SK-N-MC (cell line): Measurements from ENCODE around the gene ARHGEF17.

Experiments used
- DNase-seq: peaks from one replicate; pipeline ENCODE4 v3.0.0-alpha.2; 2011; ENCODE audit warnings: low read depth, low spot score
- H3K27ac ChIP-seq: fragments of 200-600 bp; sonication (generic); 2 replicates; pipeline ENCODE4 v1.5.1; 2016; ENCODE audit warnings: mixed run types
- H3K36me3 ChIP-seq: fragments of 200-600 bp; sonication (generic); 2 replicates; pipeline ENCODE4 v1.6.1; 2017; ENCODE audit warnings: antibody characterized with exemption, low read length, mixed read lengths; ENCODE audit not compliant: insufficient read depth
- H3K4me3 ChIP-seq: fragments of 200-600 bp; sonication (generic); 2 replicates; pipeline ENCODE4 v1.5.1; 2016
- H3K9ac ChIP-seq: fragments of 200-600 bp; sonication (generic); 2 replicates; pipeline ENCODE4 v1.8.0; 2017; ENCODE audit warnings: mixed run types, mixed read lengths; ENCODE audit not compliant: insufficient read length
- H3K9me3 ChIP-seq: fragments of 200-600 bp; sonication (generic); 2 replicates; pipeline ENCODE4 v1.6.1; 2017; ENCODE audit warnings: low read depth, mild to moderate bottlenecking, antibody characterized with exemption, low read length, moderate library complexity, mixed read lengths
- EZH2 ChIP-seq: fragments of 200-600 bp; sonication (generic); IDR thresholded peaks from one replicate; pipeline ENCODE4 v1.6.1; 2017; ENCODE audit warnings: antibody characterized with exemption
- FOXP2 ChIP-seq: optimal IDR thresholded peaks from 2 replicates; pipeline ENCODE3; 2011; ENCODE audit warnings: mild to moderate bottlenecking, moderate library complexity; ENCODE audit not compliant: insufficient read depth; ENCODE audit errors: extremely low read length, control extremely low read depth
- POLR2AphosphoS5 ChIP-seq: IDR thresholded peaks from 2 replicates; pipeline ENCODE4 v1.6.1; 2012; ENCODE audit warnings: mild to moderate bottlenecking, low read depth, low read length, borderline replicate concordance

The ARHGEF17 gene

GRCh38 chr11:73326929-73327811 is 19.1 kb downstream of the ARHGEF17 start:
- Histone ChIP-seq H3K9ac (no peak overlapping the region), H3K36me3 (no peaks in the 10 kb centered on the region), H3K4me3 (no peak overlapping the region), H3K9me3 (no peaks in the 10 kb centered on the region), H3K27ac (no peak overlapping the region)
- no peak for TF ChIP-seq POLR2AphosphoS5
- no peak for TF ChIP-seq EZH2
- no peak for TF ChIP-seq FOXP2
- no peak for DNase-seq

DNA sequence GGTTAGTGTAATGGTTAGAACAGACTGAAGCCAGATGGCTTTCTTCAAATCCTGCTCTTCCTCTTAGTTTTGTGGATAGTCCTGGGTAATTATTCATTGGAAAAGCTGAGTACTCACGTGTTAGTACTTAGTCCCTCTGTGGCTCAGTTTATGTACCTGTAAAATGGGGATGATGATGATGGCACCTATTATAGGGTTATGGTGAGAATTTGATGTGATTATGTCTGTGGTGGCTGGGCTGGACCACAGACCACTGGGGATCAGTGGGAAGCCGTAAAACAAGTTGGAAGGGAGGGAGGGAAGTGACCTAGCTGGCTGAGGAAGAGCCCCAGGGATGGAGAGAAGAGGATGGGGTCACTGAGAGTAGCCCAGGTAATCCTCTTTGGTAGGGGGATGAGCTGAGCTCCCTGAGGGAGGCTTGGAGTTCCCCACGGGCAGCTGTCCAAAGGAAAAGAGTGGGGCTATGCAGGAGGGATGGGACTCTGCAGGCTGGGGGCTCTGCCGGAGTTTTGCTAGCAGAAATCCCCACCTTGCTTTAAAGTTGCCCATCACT is 19.8 kb downstream of the ARHGEF17 start:
- no peaks in the 10 kb centered on the region for H3K36me3 ChIP-seq
- DNase-seq, result no peak
- H3K27ac ChIP-seq, result no peak overlapping the region
- H3K9me3 ChIP-seq, result no peaks in the 10 kb centered on the region
- no peak overlapping the region for H3K9ac ChIP-seq
- H3K4me3 ChIP-seq, result no peak overlapping the region
- TF ChIP-seq FOXP2, result no peak
- no peak for TF ChIP-seq EZH2
- no peak for TF ChIP-seq POLR2AphosphoS5

DNA sequence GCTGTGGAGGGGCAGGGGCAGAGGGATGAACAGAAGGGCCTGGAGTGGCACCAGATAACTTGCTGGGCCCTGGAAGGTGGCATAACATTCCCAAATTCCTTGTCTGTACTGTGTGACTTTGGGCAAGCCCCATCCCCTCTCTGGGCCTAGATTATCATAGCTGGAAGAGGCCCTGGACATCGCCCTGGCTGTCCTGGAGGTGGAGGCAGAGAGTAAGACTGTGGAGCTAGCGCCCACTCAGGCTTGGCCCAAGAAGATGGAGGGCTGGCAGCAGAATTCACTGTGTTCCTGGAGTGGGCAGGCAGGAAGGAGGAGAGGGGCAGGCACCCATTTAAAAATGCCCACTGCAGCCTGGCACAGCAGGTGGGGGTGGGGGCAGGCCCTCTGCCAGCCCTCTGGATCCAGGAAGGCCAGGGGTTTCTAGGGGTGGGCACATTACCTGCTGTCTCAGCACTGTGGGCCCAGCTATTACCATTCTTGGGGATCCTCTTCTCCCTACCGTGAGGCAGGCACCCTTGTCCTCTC is 22.6 kb downstream of the ARHGEF17 start:
- Histone ChIP-seq H3K36me3 (no peaks in the 10 kb centered on the region), H3K9ac (no peak overlapping the region), H3K27ac (no peak overlapping the region; the same call in 1 of the 2 replicates), H3K9me3 (no peaks in the 10 kb centered on the region), H3K4me3 (no peak overlapping the region)
- TF ChIP-seq EZH2 (no peak), FOXP2 (no peak), POLR2AphosphoS5 (no peak)
- DNase-seq, result no peak

DNA sequence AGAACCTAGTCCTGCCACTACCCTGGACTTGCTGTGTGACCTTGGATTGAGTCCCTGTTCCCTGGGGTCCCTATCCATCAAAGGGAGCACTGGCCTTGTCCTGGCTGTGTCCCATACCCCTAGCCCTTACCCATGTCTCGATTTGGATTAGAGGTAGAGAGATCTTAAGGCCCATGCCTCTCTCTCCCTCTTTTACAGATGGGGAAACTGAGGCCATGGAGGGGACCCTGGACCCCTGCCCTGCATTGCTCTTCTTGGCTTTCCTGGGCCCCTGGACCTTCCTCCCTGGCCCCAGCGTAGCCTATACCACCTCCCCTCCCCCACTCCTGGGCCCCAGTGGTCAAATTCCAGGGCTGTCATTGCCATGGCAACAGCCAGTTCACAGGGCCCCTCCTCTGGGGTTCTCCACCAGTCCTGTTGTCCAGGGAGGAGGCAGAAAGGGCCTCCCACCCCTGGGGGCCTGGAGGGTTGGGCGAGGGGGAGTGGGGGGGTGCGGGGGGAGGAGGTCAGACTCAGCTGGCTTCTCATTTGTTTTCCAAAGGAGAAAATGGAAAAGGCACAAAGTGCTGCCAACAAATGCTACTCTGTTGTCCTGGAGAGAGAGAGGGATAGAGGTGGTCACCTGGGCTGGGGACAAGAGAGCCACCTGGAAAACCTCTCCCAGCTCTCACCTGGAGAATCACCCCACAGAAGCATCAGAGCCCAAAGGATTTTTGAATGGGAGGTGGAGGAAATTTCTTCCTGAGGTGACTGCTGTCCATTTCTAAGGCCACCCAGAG is 23.3 kb downstream of the ARHGEF17 start:
- TF ChIP-seq EZH2 (no peak), FOXP2 (no peak), POLR2AphosphoS5 (no peak)
- DNase-seq, result no peak
- Histone ChIP-seq H3K9me3 (no peaks in the 10 kb centered on the region), H3K27ac (no peak overlapping the region), H3K4me3 (no peak overlapping the region), H3K9ac (no peak overlapping the region), H3K36me3 (no peaks in the 10 kb centered on the region)

- no peaks in the 10 kb centered on the region for H3K9me3 ChIP-seq
- no peak overlapping the region for H3K9ac ChIP-seq
- DNase-seq, result no peak
- H3K4me3 ChIP-seq, result no peak overlapping the region
- peak overlapping the region; percentile 22; the same call in 1 of the 2 replicates for H3K27ac ChIP-seq
- TF ChIP-seq POLR2AphosphoS5, result no peak
- no peak for TF ChIP-seq EZH2
- TF ChIP-seq FOXP2, result no peak
- H3K36me3 ChIP-seq, result no peaks in the 10 kb centered on the region
Observed at GRCh38 chr11:73333173-73333572, 25.1 kb downstream of the ARHGEF17 start.

GRCh38 chr11:73333640-73334383 is 25.7 kb downstream of the ARHGEF17 start:
- no peak for DNase-seq
- Histone ChIP-seq H3K27ac (no peak overlapping the region), H3K36me3 (no peaks in the 10 kb centered on the region), H3K9ac (no peak overlapping the region), H3K9me3 (no peaks in the 10 kb centered on the region), H3K4me3 (no peak overlapping the region)
- TF ChIP-seq POLR2AphosphoS5 (no peak), EZH2 (no peak), FOXP2 (no peak)

- H3K4me3 ChIP-seq, result peak overlapping the region; percentile 7; the same call in 1 of the 2 replicates
- DNase-seq, result no peak
- H3K9me3 ChIP-seq, result no peaks in the 10 kb centered on the region
- H3K36me3 ChIP-seq, result no peaks in the 10 kb centered on the region
- peak overlapping the region; percentile 12 for H3K9ac ChIP-seq
- TF ChIP-seq FOXP2 (no peak), POLR2AphosphoS5 (no peak), EZH2 (no peak)
- H3K27ac ChIP-seq, result peak overlapping the region; percentile 60; the same call in 1 of the 2 replicates
Observed at GRCh38 chr11:73334384-73335203, 26.5 kb downstream of the ARHGEF17 start.
